Left renal pelvis (tissue), 4 donors: ENCODE measurements around the gene GID4. TPM values are rescaled to one million over a fixed set of nuclear protein-coding genes. Genes with fewer than 3 reads are reported as not detected.

Source experiments
- polyA plus RNA-seq, 4 donors: library from polyadenylated mRNA; unstranded; fragments of 120-200 nt; gene quantifications; one replicate each; pipeline ENCODE4 v1.2.1, GENCODE V29; 2013; ENCODE audit not compliant: insufficient read length in 4 of 4

The GID4 gene
- polyA plus RNA-seq, 4 donors: 13.3 to 16.2 (median 14.5) TPM

Other genes with a start within 250 kb of the GID4 start
- 10 to 100 TPM; 39.2 to 64.0 (median 50.9) TPM for gene SREBF1, start 202.4 kb upstream of the GID4 start, polyA plus RNA-seq
- 10 to 100 TPM; 33.3 to 46.1 (median 36.1) TPM for gene TOM1L2, start 67.0 kb upstream of the GID4 start, polyA plus RNA-seq
- gene DRC3, start 66.5 kb upstream of the GID4 start, polyA plus RNA-seq: 10 to 100 TPM in 3 of 4 donors, 1 to 10 TPM in 1; 4.7 to 24.6 (median 13.5) TPM
- 10 to 100 TPM; 17.4 to 35.4 (median 21.9) TPM for gene ATPAF2, start 240 bp upstream of the GID4 start, polyA plus RNA-seq
- 10 to 100 TPM; 29.6 to 44.7 (median 36.2) TPM for gene DRG2, start 48.5 kb downstream of the GID4 start, polyA plus RNA-seq
- gene MYO15A, start 69.3 kb downstream of the GID4 start, polyA plus RNA-seq: 1 to 10 TPM; 2.9 to 6.2 (median 4.7) TPM
- gene ALKBH5, start 144.4 kb downstream of the GID4 start, polyA plus RNA-seq: 10 to 100 TPM; 58.8 to 70.6 (median 67.5) TPM
- 10 to 100 TPM; 26.8 to 43.2 (median 32.3) TPM for gene LLGL1, start 186.2 kb downstream of the GID4 start, polyA plus RNA-seq
- gene FLII, start 219.3 kb downstream of the GID4 start, polyA plus RNA-seq: 100 to 1,000 TPM; 125 to 154 (median 138) TPM
- gene MIEF2, start 221.3 kb downstream of the GID4 start, polyA plus RNA-seq: 10 to 100 TPM; 13.7 to 17.9 (median 14.1) TPM